GM21390 (cell line): ENCODE data around the gene MPHOSPH6.
A peak's percentile ranks its signal among the peaks of the same experiment; 100 is the strongest.
"Not testable (repeated sequence)": the region's sequence is repeated elsewhere in the genome, so short reads cannot be mapped to it uniquely, and the experiment has no call there.

Source experiments
- ATAC-seq: cut with Tn5 transposase; IDR thresholded peaks from one replicate; pipeline ENCODE4 v1.9.1; 2021; ENCODE audit not compliant: unreplicated experiment

MPHOSPH6 gene, protein sequence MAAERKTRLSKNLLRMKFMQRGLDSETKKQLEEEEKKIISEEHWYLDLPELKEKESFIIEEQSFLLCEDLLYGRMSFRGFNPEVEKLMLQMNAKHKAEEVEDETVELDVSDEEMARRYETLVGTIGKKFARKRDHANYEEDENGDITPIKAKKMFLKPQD

GRCh38 chr16:82169861-82170845, at the start of gene MPHOSPH6:
TSS of gene MPHOSPH6 (minus strand) at chr16:82170224. CDS start at chr16:82170175, 49 bp downstream.
- peak; percentile 98 for ATAC-seq

- ATAC-seq: no peak
Observed at GRCh38 chr16:82219298-82219697, 49.3 kb upstream of the MPHOSPH6 start.

GRCh38 chr16:82209314-82209713, 39.3 kb upstream of the MPHOSPH6 start:
- ATAC-seq: not testable (repeated sequence)

GRCh38 chr16:82203198-82203597, 33.2 kb upstream of the MPHOSPH6 start:
- ATAC-seq: no peak

- ATAC-seq: no peak
Observed at GRCh38 chr16:82201926-82202325, 31.9 kb upstream of the MPHOSPH6 start.

GRCh38 chr16:82201351-82201750, 31.3 kb upstream of the MPHOSPH6 start:
- no peak for ATAC-seq

DNA sequence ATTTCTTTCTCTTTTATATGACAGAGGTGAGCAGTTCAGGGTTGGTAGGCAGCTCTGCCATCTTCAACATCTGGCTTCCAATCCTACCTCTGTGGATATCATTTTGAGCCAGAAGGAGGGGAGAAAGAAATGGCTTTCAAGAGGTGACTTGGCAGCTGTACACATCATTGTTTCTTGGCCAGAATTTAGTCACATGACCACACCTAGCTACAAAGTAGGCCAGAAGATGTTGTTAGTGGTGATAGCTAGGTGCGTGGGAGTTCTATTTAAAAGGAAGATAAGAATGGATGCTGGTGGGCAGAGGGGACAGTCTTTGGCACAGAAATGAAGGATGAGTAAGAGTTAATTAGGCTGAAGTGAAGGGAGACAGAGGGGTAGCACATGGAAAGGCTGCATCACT, 29.2 kb upstream of the MPHOSPH6 start:
- ATAC-seq: no peak

- ATAC-seq: no peak
Observed at GRCh38 chr16:82197540-82198240, 27.7 kb upstream of the MPHOSPH6 start.

DNA sequence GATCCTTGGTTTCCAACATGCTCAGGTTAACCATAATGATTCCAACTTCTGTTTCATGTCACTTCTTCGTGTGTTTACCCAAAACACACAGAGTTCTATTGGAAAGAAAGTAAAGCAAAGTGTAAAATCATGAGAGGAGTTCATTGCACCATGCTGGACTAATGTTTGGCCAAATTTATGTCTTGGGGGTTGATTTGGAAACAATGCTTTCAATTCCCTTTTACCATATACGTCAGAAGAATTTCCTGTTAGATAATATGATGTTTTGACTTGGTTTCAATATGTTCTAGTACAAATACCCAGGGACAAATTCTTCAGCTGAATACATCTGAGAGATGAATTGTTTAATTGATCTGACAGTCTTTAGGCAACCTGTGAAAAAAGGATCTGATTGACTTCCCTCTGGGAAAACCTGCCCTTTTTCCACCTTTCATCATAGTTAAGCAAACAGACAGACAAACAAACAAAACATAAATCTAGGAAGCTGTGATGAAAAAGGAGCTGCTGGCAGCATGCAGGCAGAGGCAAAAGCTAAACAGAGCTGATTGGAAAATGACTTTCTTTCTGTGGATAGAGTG, 26.0 kb upstream of the MPHOSPH6 start:
- no peak for ATAC-seq

- ATAC-seq: no peak
Observed at GRCh38 chr16:82194086-82194485, 24.1 kb upstream of the MPHOSPH6 start.

- no peak for ATAC-seq
Observed at GRCh38 chr16:82192665-82193064, 22.6 kb upstream of the MPHOSPH6 start.

DNA sequence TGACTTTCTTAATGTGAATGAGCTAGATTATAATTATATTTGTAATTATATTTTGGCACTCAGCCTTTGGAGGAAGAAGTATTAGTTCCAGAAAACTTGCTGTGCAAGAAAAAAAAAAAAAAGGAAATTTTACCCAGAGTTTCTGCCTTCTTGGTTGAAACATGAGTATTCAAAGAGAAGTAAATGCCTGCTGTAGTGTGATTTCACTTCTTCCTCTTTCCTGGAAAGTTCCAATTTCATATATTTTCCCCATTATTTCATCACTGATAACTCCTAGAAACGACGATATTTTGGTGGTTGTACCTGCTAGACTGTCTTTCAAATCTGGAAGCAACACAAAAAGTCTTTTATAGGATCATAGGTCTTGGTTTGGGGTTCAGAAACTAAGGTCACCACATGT, 20.4 kb upstream of the MPHOSPH6 start:
- ATAC-seq: no peak

DNA sequence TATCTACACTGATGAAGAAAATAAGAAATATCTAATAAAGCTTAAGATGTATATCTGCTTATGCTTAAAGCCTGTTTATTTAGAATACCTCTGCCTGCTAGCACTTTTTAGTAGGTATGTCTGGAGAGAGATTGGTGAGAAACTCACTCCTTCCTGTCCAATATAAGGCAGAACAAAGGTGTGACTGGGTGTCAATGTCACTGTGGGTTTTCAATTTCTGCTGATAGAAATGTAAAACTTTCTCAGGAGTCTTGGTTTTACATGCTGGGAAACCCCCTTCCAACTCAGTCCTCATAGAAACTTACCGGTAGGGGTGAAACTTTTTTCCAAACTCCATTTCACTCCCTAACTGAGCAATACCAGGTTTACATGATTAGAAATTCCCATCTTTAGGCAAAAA, 17.8 kb upstream of the MPHOSPH6 start:
- no peak for ATAC-seq

DNA sequence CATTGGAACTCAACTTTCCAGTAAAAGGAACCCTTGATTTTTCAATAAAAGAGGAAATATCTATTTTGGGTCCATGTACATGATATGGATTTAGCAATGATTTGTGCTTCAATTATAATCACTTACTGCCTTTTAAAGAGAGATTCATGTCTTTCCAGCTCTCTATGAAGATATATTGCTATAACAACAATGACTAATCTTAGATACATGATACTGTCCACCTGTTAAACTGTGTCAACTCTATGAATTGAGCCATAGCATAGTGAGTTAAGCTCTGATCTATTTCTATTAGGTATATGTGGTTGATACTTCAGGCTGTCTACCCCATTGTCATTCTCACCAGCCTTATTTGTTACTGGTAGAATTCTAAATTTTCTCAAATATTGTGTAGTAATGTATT, 15.0 kb upstream of the MPHOSPH6 start:
- no peak for ATAC-seq

- ATAC-seq: no peak
Observed at GRCh38 chr16:82184213-82184612, 14.2 kb upstream of the MPHOSPH6 start.

- no peak for ATAC-seq
Observed at GRCh38 chr16:82183004-82183397, 13.0 kb upstream of the MPHOSPH6 start.

DNA sequence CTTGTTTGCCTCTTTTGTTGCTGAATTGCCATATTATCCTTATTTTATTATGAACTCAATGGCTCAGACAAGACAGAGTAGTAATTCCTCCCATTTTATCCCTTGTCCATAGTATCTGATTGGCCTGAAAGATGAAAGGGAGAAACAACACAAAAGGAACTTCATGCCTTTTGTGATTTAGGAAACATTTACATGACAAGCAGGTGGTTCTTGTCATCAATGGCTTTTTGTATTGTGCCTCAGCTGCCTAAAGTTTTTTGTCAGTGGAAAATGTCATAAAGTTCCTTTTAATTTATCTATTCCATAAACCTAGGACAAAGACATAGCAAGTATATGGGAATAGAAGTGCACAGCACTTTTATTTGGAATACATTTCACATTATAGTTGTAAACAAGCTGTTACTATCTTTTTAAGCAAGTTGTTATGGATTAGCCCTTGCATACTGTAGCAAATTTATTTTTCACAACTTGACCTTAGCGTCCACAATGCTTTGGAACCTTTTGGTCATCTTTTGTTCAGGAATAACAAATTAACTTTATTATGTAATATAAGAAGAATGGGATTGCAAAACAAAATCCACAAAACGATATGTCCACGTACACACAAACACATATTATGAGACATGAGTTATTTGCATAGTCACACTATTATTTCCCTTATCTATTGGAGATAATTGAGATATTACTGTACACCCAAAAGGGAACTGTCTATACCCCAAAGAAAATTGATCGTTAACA, 12.4 kb upstream of the MPHOSPH6 start:
- no peak for ATAC-seq

DNA sequence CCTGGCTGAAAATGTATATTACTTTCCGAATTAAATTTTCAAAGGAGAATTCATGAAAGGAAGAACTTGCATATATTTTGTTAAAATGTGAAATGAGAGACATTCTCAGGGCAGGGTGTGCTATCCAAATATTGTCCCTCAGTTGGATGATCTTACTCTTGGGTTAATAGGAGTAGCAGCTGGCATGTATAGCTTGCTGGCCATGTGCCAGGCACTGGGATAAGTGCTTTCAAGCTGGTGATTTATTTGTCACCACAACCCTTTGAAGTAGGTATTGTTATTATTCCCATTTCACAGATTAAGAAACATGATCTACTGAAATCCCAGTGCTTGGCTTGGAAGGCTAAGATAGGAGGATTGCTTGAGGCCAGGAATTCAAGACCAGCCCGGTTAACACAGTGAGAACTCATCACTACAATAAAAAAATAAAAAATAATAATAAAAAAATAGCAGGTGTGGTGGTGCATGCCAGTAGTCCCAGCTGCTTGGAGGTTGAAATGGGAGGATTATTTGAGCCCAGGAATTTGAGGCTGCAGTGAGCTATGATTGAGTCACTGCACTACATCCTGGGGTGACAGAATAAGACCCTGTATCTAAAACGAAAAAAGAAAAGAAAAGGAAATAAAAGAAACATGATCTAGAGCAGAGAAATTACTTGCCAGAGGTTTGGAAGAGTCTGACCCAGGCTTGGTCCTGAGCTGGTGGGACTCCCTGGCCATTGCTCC, 11.6 kb upstream of the MPHOSPH6 start:
- ATAC-seq: no peak

GRCh38 chr16:82178352-82178751, 8.3 kb upstream of the MPHOSPH6 start:
- ATAC-seq: no peak

DNA sequence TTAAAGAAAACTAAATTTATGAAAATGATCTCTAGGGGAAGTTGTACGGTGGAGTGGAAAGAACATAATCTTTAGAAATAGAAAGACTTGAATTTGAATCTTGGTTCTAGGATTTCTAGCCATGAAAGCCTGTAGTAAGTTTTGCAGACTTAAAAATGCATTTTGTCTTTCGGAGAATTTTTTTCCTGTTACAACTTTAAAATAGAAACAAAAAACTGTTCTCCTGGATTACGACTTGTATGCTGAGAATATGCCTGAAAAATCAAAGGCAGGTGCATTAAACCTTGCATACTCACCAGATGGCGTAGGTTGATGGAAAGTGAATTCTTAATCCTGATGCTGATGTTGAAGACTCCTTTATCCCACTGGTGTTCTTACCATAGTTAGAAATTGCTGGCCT, 7.5 kb upstream of the MPHOSPH6 start:
- ATAC-seq: no peak
